HG02885 (cell line): ENCODE results near the gene CHST14.

Experiments used
- ATAC-seq: cut with Tn5 transposase; IDR thresholded peaks from one replicate; pipeline ENCODE4 v1.9.1; 2021; ENCODE audit warnings: mild to moderate bottlenecking; ENCODE audit not compliant: unreplicated experiment, poor library complexity

Gene CHST14

DNA sequence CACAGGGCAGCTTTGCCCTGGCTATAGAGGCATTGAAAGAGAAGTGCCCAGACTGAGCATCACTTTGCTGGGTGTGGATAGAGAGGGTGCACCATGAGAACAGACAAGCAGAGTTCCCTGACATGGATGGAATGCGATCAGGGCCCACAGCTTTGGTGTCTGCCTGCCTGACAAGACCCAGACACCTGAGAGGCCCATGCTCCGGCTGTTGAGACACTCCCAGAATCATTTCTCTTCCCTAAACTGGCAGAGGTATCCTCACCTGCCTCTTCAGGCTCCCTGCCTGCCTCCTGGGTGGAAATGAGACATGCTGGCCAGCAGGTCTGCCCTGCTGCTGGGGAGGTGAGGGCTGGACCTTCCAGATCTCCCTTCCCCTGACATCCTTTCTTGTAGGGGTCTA, 10.4 kb upstream of the CHST14 start:
- ATAC-seq: no peak

- no peak for ATAC-seq
Measured at GRCh38 chr15:40461958-40462357, 8.8 kb upstream of the CHST14 start.

DNA sequence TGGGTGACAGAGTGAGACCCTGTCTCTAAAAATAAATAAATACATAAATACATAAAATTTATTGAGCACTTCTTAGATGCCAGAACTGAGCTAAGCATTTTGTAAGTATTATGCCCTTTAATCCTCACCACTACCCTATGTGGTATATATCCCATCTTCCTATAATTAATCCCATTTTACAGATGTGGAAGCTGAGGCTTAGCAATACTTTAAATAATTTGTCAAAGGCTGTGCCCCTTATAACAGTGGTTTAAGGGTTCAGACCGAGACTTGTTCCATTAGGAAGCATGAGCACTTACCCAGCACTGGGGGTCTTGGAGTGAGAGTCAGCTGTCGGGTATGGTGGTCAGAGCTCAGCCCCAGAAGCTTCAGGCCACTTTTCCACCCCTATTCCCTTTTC, 7.5 kb upstream of the CHST14 start:
- no peak for ATAC-seq

DNA sequence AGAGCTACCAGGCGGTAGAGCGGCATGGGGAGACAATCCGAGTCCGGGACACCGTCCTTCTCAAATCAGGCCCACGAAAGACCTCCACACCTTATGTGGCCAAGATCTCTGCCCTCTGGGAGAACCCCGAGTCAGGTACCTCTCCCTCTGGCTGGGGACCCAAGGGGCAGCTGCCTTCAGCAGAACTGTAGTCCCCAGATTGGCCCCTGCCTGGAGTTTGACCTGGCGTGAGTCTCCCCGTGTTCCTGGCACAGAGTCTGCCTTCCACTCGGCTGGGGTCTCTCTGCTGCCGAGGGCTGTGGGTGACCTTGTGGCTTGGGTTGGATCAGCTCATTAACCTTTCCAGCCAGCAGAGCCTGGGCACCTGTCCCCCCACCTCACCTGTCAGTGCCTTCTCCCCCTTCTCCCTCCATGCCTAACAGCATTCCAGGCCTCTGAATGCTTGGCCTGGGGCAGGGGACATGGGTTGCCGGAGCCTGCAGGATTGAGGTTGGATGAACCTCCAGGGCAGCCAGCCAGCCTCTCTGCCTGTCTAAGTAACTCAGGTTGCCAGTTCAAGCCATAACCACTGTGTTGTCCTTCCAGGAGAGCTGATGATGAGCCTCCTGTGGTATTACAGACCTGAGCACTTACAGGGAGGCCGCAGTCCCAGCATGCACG, 6.8 kb upstream of the CHST14 start:
- ATAC-seq: no peak

DNA sequence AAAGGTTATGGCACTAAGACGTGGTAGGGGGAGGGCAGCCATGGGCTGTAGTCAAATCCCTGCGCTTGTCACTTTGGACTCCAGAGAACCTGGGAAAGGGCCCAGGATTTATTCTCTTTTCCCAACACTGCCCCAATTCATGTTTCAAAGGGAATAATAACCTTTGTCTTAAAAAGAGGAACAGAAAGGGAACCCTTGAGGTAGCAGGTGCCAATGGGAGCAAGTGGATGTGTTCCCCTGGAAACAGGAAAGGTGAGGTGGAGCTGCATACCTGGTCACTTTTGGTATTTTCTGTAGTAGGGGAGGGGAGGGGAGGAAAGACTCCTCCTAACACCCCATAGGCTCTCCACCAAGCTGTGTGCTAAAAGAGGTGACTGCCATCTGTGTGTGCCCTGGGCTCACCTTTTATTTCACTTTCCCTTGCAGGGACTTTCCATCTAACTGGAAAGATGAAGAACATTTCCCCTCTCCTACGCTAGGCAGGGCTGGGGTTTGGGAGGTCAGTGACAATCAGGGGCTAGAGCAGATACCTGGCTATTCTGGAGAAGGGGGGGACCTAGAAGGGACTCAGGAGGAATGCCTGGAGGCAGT, 6.1 kb upstream of the CHST14 start:
- no peak for ATAC-seq

- ATAC-seq: no peak
Measured at GRCh38 chr15:40465939-40466338, 4.8 kb upstream of the CHST14 start.

DNA sequence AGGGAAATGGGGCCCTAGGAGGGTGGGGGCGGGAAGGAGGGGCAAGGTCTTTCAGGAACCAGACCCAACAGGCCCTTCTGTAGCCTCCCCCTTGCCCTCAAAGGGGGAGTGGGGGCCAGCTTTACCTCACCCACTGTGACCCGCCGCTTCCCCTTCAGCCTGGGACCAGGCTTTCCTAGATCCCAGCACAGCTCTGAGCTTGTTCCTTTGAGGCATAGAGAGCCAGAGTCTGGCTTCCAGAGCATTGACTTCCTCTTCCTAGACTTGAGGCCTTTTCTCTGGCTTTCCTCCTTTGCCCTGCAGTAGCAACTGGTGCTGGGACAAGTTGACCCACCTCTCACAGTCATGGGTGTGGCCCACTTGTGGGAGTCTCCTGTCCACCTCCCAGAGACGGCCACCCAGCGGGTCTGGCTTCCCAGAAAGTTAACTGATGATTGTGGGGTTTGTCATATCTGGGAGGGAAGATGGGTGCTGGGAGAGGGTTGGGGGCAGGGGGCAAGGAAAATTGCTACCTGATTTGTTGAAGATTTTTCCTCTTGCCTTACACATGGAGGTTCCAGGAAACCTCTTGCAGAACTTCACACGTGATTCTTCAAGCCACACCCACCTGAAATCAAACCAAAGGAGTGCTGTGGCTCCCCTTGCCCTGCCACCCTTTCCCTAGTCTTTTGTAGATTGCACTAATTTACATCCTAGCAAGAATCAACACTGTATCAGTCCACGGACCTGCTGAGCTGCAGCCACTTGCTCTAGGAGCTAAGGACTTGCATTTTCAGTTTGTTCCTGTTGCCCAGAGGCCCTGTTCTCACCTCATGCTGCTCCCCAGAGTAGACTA, 4.1 kb upstream of the CHST14 start:
- no peak for ATAC-seq

GRCh38 chr15:40467261-40467615, 3.5 kb upstream of the CHST14 start:
- no peak for ATAC-seq

DNA sequence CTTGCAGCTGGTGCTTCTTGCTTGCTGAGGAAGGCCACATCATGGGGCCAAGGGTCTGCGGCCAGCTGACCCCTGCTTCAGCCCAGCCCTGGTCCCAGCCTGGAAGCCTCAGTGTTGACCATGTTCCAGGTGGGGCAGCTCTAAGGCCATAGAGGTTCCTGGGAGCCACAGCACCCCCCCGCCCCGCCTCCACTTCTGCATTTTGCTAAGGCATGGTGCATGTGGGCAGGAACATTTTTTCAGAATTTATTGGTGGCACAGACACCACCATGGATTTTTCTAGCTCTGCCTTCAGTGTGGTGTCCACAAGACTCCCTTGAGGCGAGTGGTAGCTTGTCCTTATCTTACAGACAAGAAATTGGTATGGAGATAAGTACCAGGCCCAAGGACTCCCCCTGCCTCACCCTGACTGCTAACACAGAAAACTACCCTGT, 1.9 kb upstream of the CHST14 start:
- ATAC-seq: no peak

DNA sequence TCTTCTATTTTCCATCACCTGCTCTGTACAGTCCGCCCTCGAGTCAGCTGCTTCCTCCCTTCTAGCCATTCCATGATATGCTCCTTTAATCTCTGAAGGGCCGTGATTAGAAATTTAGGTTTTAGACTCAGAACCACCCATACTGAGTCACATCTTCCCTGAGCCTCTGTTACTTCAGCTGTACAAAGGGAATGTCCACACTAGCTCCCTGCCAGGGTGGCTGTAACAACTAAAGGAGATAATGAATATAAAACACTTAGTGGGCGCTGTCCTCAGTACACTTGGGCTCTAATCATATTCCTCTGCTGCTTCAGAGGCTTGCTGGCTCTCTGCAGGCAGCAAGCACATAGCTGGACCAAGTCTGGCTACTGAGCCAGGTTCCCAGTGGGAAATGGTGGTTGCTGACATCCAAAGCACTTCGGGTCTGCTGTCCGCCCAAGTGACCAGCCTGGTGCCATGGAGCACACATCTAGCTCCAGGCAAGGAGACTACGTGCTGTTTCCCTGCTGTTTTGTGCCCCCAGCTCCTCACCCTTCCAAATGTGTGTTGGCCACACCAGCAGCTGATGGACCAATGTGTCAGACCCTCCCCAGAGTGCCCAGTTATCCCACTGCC, 901 bp upstream of the CHST14 start:
- no peak for ATAC-seq

DNA sequence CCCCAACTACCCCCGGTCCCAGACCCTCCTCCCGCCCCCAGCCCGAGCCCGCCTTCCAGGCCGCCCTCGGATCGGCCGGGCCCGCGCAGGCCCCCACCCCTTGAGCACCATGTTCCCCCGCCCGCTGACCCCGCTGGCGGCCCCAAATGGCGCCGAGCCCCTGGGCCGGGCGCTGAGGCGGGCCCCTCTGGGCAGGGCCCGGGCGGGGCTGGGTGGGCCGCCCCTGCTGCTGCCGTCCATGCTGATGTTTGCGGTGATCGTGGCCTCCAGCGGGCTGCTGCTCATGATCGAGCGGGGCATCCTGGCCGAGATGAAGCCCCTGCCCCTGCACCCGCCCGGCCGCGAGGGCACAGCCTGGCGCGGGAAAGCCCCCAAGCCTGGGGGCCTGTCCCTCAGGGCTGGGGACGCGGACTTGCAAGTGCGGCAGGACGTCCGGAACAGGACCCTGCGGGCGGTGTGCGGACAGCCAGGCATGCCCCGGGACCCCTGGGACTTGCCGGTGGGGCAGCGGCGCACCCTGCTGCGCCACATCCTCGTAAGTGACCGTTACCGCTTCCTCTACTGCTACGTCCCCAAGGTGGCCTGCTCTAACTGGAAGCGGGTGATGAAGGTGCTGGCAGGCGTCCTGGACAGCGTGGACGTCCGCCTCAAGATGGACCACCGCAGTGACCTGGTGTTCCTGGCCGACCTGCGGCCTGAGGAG, 472 bp downstream of the CHST14 start:
- peak; percentile 36 for ATAC-seq

GRCh38 chr15:40471808-40472150, 995 bp downstream of the CHST14 start:
- peak; percentile 15 for ATAC-seq

DNA sequence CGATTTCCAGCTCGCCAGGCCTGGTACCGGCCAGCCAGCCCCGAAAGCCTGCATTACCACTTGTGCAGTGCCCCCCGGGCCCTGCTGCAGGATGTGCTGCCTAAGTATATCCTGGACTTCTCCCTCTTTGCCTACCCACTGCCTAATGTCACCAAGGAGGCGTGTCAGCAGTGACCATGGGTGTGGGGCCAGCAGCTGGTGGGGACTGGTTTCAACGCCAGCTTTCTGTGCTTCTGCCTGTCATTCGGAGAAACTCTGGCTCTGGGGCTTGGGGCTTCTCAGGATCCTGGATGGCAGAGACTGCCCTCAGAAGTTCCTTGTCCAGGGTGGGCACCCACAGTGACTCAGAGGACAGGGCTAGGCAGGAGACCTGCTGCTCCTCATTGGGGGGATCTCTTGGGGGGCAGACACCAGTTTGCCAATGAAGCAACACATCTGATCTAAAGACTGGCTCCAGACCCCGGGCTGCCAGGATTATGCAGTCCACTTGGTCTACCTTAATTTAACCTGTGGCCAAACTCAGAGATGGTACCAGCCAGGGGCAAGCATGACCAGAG, 1.5 kb downstream of the CHST14 start:
- ATAC-seq: no peak

DNA sequence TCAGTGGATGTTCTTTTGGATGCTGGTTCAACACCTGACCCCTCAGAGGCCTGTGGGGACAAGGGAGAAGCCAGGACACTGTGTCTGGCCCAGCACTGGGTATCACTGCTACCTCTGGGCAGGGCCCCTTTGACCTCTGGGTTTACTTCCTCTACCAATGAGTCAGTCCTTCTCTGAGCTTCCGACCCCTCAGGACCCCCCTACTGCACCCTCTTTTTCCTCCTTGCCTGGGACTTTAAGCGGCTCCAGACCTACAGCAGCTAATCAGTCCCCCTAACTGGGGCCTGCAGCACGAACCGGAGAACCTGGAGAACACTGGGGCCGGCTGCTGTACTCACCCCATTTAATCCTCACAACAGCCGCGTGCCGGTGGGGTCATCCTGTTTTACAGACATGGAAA, 3.8 kb downstream of the CHST14 start:
- ATAC-seq: no peak

- no peak for ATAC-seq
Measured at GRCh38 chr15:40477642-40478327, 7.0 kb downstream of the CHST14 start.

GRCh38 chr15:40479024-40479423, 8.2 kb downstream of the CHST14 start:
- no peak for ATAC-seq

DNA sequence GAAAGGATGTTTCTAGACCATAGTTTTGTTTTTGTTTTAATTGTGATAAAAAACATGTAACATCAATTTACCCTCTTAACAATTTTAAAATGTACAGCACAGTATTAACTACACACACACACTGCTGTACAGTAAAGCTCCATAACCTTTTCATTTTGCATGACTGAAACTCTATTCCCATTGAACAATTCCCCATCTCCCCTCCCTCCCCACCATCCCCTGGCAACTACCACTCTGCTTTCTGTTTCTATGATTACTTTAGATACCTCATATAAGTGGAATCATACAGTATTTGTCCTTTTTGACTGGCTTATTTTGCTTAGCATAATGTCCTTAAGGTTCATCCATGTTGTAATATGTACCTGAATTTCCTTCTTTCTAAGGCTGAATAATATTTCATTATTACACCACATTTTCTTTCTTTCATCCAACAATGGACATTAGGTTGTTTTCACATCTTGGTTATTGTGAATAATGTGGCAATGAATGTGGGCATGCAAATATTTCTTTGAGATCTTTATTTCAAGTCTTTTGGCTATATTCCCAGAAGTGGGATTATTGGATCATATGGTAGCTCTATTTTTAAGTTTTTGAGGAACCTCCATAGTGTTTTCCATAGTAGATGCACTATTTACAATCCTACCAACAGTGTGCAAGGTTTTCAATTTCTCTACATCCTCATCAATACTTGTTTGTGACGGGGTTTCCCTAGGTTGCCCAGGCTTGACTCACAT, 10.7 kb downstream of the CHST14 start:
- no peak for ATAC-seq

GRCh38 chr15:40483919-40484318, 13.1 kb downstream of the CHST14 start:
- no peak for ATAC-seq
